GM23338 (cell line): ENCODE measurements around the gene ADAD2. TPM values are rescaled to one million over a fixed set of nuclear protein-coding genes. Genes with fewer than 3 reads are reported as not detected.

Experiments used
- ATAC-seq: fragments of 200-7000 bp; cut with Tn5 transposase; 3 replicates; pipeline ENCODE4 v1.9.1; 2020
- DNase-seq: peaks from one replicate; pipeline ENCODE4 v3.0.0-alpha.2; 2015; ENCODE audit warnings: low spot score
- H2AFZ ChIP-seq: fragments of 200-600 bp; sonication (generic); 2 replicates; pipeline ENCODE4 v1.8.0; 2016; ENCODE audit warnings: antibody characterized with exemption, mild to moderate bottlenecking, moderate library complexity
- H3F3A ChIP-seq: fragments of 200-600 bp; sonication (generic); replicated peaks from 2 replicates; pipeline ENCODE4 v1.8.0; 2017; ENCODE audit warnings: antibody characterized with exemption, mixed run types, low read depth
- H3K27ac ChIP-seq: fragments of 200-600 bp; sonication (generic); 2 replicates; pipeline ENCODE4 v1.6.1; 2016; ENCODE audit warnings: low read depth
- H3K27me3 ChIP-seq: fragments of 200-600 bp; sonication (generic); 2 replicates; pipeline ENCODE4 v1.8.0; 2016; ENCODE audit warnings: mild to moderate bottlenecking, mixed run types, moderate library complexity; ENCODE audit not compliant: insufficient read depth
- H3K36me3 ChIP-seq: fragments of 200-600 bp; sonication (generic); 2 replicates; pipeline ENCODE4 v1.8.0; 2016; ENCODE audit warnings: mild to moderate bottlenecking; ENCODE audit not compliant: insufficient read depth
- H3K4me1 ChIP-seq: fragments of 200-600 bp; sonication (generic); 2 replicates; pipeline ENCODE4 v1.8.0; 2016; ENCODE audit warnings: mild to moderate bottlenecking, moderate library complexity; ENCODE audit not compliant: insufficient read depth
- H3K4me2 ChIP-seq: fragments of 200-600 bp; sonication (generic); 2 replicates; pipeline ENCODE4 v1.7.1; 2017; ENCODE audit warnings: mixed run types
- H3K4me3 ChIP-seq: fragments of 200-600 bp; sonication (generic); 2 replicates; pipeline ENCODE4 v1.6.1; 2016; ENCODE audit warnings: mixed run types
- H3K79me2 ChIP-seq: fragments of 200-600 bp; sonication (generic); replicated peaks from 2 replicates; pipeline ENCODE4 v1.8.0; 2017; ENCODE audit warnings: mild to moderate bottlenecking; ENCODE audit not compliant: insufficient read depth
- H3K9me2 ChIP-seq: fragments of 200-600 bp; sonication (generic); 2 replicates; pipeline ENCODE4 v1.8.0; 2017; ENCODE audit not compliant: insufficient read depth
- H4K20me1 ChIP-seq: fragments of 200-600 bp; sonication (generic); replicated peaks from 2 replicates; pipeline ENCODE4 v1.8.0; 2017; ENCODE audit warnings: mild to moderate bottlenecking; ENCODE audit not compliant: insufficient read depth
- H3K27ac Mint-ChIP-seq: 2 replicates; pipeline ENCODE4 v1.8.0; 2020; ENCODE audit warnings: inconsistent platforms, mild to moderate bottlenecking, moderate library complexity, mixed read lengths
- H3K27me3 Mint-ChIP-seq: 3 replicates; pipeline ENCODE4 v1.8.0; 2022; ENCODE audit warnings: low read depth, mild to moderate bottlenecking, moderate library complexity, mixed read lengths, inconsistent platforms; ENCODE audit not compliant: insufficient read depth, poor library complexity
- H3K36me3 Mint-ChIP-seq: 3 replicates; pipeline ENCODE4 v1.8.0; 2021; ENCODE audit warnings: low read depth, mild to moderate bottlenecking, inconsistent platforms, moderate library complexity, mixed read lengths
- H3K4me1 Mint-ChIP-seq: 3 replicates; pipeline ENCODE4 v1.8.0; 2020; ENCODE audit warnings: mild to moderate bottlenecking, inconsistent platforms, mixed read lengths
- H3K4me3 Mint-ChIP-seq: 3 replicates; pipeline ENCODE4 v1.8.0; 2021; ENCODE audit warnings: moderate library complexity, mild to moderate bottlenecking, inconsistent platforms, mixed read lengths
- H3K9me3 Mint-ChIP-seq: 3 replicates; pipeline ENCODE4 v1.8.0; 2020; ENCODE audit warnings: moderate library complexity, mild to moderate bottlenecking, inconsistent platforms, mixed read lengths
- CREB1 ChIP-seq: fragments of 250-450 bp; sonication (Bioruptor Pico); IDR thresholded peaks from 2 replicates; pipeline ENCODE4 v1.5.0; 2020; ENCODE audit warnings: low read depth, mild to moderate bottlenecking, moderate library complexity
- EZH2 ChIP-seq: fragments of 200-600 bp; sonication (generic); IDR thresholded peaks from one replicate; pipeline ENCODE4 v1.8.0; 2017; ENCODE audit warnings: antibody characterized with exemption, mild to moderate bottlenecking, low read depth; ENCODE audit not compliant: unreplicated experiment
- EZH2phosphoT487 ChIP-seq: fragments of 200-600 bp; sonication (generic); IDR thresholded peaks from one replicate; pipeline ENCODE4 v1.8.1; 2018; ENCODE audit warnings: antibody characterized with exemption; ENCODE audit not compliant: unreplicated experiment
- NANOG ChIP-seq: IDR thresholded peaks from 2 replicates; pipeline ENCODE4 v1.6.1; 2016; ENCODE audit warnings: antibody characterized with exemption, borderline replicate concordance
- POLR2AphosphoS5 ChIP-seq: IDR thresholded peaks from 2 replicates; pipeline ENCODE4 v1.6.1; 2016; ENCODE audit warnings: antibody characterized with exemption, low read depth
- STAT1 ChIP-seq: IDR thresholded peaks from one replicate; pipeline ENCODE4 v1.6.1; 2016; ENCODE audit warnings: antibody characterized with exemption; ENCODE audit not compliant: unreplicated experiment
- ZNF114 ChIP-seq: fragments of 250-450 bp; sonication (Bioruptor Pico); IDR thresholded peaks from 2 replicates; pipeline ENCODE4 v1.5.0; 2020; ENCODE audit warnings: mild to moderate bottlenecking, moderate library complexity
- long read RNA-seq: library from polyadenylated mRNA; unstranded; transcript quantifications from one replicate; pipeline ENCODE4 v2.0.0, GENCODE V29; 2020; ENCODE audit not compliant: unreplicated experiment
- polyA plus RNA-seq: library from polyadenylated mRNA; unstranded; fragments of >200 nt; fragmentation: Nextera tagmentation; extraction: Ambion mirVana; gene quantifications from 2 replicates; pipeline ENCODE4 v1.2.1, GENCODE V29; 2016
- total RNA-seq: library from RNA; depleted of rRNA; stranded (reverse); fragments of >200 nt; shearing (Covaris generic); gene quantifications from 2 replicates; pipeline ENCODE4 v1.2.3, GENCODE V29; 2014; rRNA removed
- TF ChIP-seq, protein P1 (sequence below): fragments of 250-450 bp; sonication (Bioruptor Pico); IDR thresholded peaks from 2 replicates; pipeline ENCODE4 v1.5.0; 2020; ENCODE audit warnings: mild to moderate bottlenecking, moderate library complexity
- TF ChIP-seq, protein P2 (sequence below): IDR thresholded peaks from 2 replicates; pipeline ENCODE4 v1.6.1; 2016; ENCODE audit warnings: antibody characterized with exemption
- TF ChIP-seq, protein P3 (sequence below), 2 experiments: fragments of 200-600 bp in 1 of 2; sonication (generic) in 1 of 2; conservative IDR thresholded peaks; 2 replicates each; pipeline versions ENCODE4 v1.5.1 to v1.6.1; 2016 to 2017; ENCODE audit warnings: antibody characterized with exemption in 2 of 2, low read depth in 2 of 2, mild to moderate bottlenecking in 2 of 2, moderate library complexity in 1 of 2
- TF ChIP-seq, protein P4 (sequence below): IDR thresholded peaks from one replicate; pipeline ENCODE4 v1.6.1; 2018; ENCODE audit warnings: antibody characterized with exemption; ENCODE audit not compliant: unreplicated experiment

Gene ADAD2
- total RNA-seq (1.5 and 4.5 TPM in 2 replicates), polyA plus RNA-seq (1.1 and 1.6 TPM in 2 replicates)
- long read RNA-seq, partial matches to known transcripts: 0 of 1 reads
- long read RNA-seq, other reads (novel, unspliced or antisense): 0 of 1 reads

DNA sequence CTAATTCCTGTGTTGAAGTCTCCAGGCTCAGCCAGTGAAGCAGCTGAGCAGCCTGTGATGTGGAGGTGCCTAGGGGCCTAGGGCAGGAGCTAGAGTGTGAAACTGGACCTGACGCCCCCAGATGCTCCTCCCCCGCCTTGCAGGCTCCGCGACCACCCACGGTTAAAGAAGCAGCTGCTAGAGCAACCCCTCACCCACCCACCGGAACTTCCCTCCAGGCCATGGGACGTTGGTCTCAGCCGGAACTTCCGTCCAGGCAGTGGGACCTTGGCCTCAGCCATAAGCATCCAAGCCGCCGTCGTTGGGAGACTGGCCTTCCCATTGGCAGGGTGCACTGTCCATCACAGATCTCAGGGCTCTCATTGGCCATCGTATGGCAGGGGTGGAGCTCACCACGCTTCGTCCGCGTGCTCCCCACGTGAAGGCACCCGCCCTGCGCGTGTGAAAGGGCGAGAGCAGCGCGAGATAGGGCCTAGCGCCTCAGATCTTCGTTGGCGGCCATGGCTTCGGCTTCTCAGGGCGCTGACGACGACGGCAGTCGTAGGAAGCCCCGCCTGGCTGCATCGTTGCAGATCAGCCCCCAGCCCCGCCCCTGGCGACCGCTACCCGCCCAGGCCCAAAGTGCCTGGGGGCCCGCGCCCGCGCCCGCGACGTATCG is at the start of gene ADAD2:
TSS of gene ADAD2 (plus strand) at position 427 of the 658 bp plus-strand sequence. CDS start at position 501, 74 bp downstream.
- Histone ChIP-seq H3K4me1 (0 out of 2 replicates have a peak, but pooled peaks cover 3% of the 10 kb centered on the region), H3K9me2 (no peaks in the 10 kb centered on the region), H3K36me3 (no peaks in the 10 kb centered on the region), H3K4me3 (no peak within 1 kb of the TSS), H3K27me3 (no peaks in the 10 kb centered on the region), H3K4me2 (no peak within 1 kb of the TSS), H3F3A (no peaks in the 10 kb centered on the region), H4K20me1 (no peaks in the 10 kb centered on the region), H2AFZ (peak within 1 kb of the TSS; percentile 88), H3K79me2 (peaks cover 9% of the 10 kb centered on the region), H3K27ac (no peak within 1 kb of the TSS)
- Mint-ChIP-seq H3K27ac (no peak within 1 kb of the TSS), H3K9me3 (no peaks in the 10 kb centered on the region), H3K4me1 (peaks cover 5% of the 10 kb centered on the region), H3K27me3 (peaks cover 9% of the 10 kb centered on the region), H3K36me3 (no peaks in the 10 kb centered on the region; the same call in 2 of the 3 replicates), H3K4me3 (no peak within 1 kb of the TSS)
- TF ChIP-seq, protein P1, sequence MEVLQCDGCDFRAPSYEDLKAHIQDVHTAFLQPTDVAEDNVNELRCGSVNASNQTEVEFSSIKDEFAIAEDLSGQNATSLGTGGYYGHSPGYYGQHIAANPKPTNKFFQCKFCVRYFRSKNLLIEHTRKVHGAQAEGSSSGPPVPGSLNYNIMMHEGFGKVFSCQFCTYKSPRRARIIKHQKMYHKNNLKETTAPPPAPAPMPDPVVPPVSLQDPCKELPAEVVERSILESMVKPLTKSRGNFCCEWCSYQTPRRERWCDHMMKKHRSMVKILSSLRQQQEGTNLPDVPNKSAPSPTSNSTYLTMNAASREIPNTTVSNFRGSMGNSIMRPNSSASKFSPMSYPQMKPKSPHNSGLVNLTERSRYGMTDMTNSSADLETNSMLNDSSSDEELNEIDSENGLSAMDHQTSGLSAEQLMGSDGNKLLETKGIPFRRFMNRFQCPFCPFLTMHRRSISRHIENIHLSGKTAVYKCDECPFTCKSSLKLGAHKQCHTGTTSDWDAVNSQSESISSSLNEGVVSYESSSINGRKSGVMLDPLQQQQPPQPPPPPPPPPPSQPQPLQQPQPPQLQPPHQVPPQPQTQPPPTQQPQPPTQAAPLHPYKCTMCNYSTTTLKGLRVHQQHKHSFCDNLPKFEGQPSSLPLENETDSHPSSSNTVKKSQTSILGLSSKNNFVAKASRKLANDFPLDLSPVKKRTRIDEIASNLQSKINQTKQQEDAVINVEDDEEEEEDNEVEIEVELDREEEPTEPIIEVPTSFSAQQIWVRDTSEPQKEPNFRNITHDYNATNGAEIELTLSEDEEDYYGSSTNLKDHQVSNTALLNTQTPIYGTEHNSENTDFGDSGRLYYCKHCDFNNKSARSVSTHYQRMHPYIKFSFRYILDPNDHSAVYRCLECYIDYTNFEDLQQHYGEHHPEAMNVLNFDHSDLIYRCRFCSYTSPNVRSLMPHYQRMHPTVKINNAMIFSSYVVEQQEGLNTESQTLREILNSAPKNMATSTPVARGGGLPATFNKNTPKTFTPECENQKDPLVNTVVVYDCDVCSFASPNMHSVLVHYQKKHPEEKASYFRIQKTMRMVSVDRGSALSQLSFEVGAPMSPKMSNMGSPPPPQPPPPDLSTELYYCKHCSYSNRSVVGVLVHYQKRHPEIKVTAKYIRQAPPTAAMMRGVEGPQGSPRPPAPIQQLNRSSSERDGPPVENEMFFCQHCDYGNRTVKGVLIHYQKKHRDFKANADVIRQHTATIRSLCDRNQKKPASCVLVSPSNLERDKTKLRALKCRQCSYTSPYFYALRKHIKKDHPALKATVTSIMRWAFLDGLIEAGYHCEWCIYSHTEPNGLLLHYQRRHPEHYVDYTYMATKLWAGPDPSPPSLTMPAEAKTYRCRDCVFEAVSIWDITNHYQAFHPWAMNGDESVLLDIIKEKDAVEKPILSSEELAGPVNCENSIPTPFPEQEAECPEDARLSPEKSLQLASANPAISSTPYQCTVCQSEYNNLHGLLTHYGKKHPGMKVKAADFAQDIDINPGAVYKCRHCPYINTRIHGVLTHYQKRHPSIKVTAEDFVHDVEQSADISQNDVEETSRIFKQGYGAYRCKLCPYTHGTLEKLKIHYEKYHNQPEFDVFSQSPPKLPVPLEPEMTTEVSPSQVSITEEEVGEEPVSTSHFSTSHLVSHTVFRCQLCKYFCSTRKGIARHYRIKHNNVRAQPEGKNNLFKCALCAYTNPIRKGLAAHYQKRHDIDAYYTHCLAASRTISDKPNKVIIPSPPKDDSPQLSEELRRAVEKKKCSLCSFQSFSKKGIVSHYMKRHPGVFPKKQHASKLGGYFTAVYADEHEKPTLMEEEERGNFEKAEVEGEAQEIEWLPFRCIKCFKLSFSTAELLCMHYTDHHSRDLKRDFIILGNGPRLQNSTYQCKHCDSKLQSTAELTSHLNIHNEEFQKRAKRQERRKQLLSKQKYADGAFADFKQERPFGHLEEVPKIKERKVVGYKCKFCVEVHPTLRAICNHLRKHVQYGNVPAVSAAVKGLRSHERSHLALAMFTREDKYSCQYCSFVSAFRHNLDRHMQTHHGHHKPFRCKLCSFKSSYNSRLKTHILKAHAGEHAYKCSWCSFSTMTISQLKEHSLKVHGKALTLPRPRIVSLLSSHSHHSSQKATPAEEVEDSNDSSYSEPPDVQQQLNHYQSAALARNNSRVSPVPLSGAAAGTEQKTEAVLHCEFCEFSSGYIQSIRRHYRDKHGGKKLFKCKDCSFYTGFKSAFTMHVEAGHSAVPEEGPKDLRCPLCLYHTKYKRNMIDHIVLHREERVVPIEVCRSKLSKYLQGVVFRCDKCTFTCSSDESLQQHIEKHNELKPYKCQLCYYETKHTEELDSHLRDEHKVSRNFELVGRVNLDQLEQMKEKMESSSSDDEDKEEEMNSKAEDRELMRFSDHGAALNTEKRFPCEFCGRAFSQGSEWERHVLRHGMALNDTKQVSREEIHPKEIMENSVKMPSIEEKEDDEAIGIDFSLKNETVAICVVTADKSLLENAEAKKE (CRISPR knock-in tag): no peak
- TF ChIP-seq POLR2AphosphoS5: no peak
- no peak for TF ChIP-seq ZNF114 (CRISPR knock-in tag)
- TF ChIP-seq CREB1 (CRISPR knock-in tag): no peak
- no peak for TF ChIP-seq STAT1
- TF ChIP-seq, protein P2, sequence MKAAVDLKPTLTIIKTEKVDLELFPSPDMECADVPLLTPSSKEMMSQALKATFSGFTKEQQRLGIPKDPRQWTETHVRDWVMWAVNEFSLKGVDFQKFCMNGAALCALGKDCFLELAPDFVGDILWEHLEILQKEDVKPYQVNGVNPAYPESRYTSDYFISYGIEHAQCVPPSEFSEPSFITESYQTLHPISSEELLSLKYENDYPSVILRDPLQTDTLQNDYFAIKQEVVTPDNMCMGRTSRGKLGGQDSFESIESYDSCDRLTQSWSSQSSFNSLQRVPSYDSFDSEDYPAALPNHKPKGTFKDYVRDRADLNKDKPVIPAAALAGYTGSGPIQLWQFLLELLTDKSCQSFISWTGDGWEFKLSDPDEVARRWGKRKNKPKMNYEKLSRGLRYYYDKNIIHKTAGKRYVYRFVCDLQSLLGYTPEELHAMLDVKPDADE: no peak
- TF ChIP-seq, protein P3, sequence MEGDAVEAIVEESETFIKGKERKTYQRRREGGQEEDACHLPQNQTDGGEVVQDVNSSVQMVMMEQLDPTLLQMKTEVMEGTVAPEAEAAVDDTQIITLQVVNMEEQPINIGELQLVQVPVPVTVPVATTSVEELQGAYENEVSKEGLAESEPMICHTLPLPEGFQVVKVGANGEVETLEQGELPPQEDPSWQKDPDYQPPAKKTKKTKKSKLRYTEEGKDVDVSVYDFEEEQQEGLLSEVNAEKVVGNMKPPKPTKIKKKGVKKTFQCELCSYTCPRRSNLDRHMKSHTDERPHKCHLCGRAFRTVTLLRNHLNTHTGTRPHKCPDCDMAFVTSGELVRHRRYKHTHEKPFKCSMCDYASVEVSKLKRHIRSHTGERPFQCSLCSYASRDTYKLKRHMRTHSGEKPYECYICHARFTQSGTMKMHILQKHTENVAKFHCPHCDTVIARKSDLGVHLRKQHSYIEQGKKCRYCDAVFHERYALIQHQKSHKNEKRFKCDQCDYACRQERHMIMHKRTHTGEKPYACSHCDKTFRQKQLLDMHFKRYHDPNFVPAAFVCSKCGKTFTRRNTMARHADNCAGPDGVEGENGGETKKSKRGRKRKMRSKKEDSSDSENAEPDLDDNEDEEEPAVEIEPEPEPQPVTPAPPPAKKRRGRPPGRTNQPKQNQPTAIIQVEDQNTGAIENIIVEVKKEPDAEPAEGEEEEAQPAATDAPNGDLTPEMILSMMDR (conservative IDR thresholded peaks at IDR 0.05; ENCODE audit: low read depth in 2 of 2): no peak
- TF ChIP-seq, protein P4, sequence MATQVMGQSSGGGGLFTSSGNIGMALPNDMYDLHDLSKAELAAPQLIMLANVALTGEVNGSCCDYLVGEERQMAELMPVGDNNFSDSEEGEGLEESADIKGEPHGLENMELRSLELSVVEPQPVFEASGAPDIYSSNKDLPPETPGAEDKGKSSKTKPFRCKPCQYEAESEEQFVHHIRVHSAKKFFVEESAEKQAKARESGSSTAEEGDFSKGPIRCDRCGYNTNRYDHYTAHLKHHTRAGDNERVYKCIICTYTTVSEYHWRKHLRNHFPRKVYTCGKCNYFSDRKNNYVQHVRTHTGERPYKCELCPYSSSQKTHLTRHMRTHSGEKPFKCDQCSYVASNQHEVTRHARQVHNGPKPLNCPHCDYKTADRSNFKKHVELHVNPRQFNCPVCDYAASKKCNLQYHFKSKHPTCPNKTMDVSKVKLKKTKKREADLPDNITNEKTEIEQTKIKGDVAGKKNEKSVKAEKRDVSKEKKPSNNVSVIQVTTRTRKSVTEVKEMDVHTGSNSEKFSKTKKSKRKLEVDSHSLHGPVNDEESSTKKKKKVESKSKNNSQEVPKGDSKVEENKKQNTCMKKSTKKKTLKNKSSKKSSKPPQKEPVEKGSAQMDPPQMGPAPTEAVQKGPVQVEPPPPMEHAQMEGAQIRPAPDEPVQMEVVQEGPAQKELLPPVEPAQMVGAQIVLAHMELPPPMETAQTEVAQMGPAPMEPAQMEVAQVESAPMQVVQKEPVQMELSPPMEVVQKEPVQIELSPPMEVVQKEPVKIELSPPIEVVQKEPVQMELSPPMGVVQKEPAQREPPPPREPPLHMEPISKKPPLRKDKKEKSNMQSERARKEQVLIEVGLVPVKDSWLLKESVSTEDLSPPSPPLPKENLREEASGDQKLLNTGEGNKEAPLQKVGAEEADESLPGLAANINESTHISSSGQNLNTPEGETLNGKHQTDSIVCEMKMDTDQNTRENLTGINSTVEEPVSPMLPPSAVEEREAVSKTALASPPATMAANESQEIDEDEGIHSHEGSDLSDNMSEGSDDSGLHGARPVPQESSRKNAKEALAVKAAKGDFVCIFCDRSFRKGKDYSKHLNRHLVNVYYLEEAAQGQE: no peak
- no peak for TF ChIP-seq NANOG
- no peak for TF ChIP-seq EZH2phosphoT487
- no peak for TF ChIP-seq EZH2
- DNase-seq: peak; percentile 84
- peak; percentile 69 for ATAC-seq
